ENCODE data around the gene IKZF3. TPM values are rescaled to one million over a fixed set of nuclear protein-coding genes. Genes with fewer than 3 reads are reported as not detected.

The IKZF3 gene
- polyA plus RNA-seq (not detected in 2 replicates), polyA minus RNA-seq (not detected in 2 replicates)

GRCh38 chr17:39863918-39864746, at the start of gene IKZF3:
Gene IKZF3, minus strand, starts transcription at chr17:39864312. Its CDS starts 186 bp downstream, at chr17:39864126.
- TF ChIP-seq RAD21 (conservative IDR thresholded peaks at IDR 0.05), result peak; percentile 47
- TF ChIP-seq SMC3 (conservative IDR thresholded peaks at IDR 0.05; ENCODE audit: poor library complexity), result peak; percentile 13
- TF ChIP-seq EP300 (conservative IDR thresholded peaks at IDR 0.05; ENCODE audit: poor library complexity, severe bottlenecking), result no peak
- TF ChIP-seq MXI1 (conservative IDR thresholded peaks at IDR 0.05; ENCODE audit: poor library complexity, severe bottlenecking), result peak; percentile 49
- TF ChIP-seq EZH2 (IDR thresholded peaks at IDR 0.05; ENCODE audit: borderline replicate concordance, insufficient read depth, low read length, poor library complexity, severe bottlenecking), result no peak
- no peak for TF ChIP-seq TAF1 (IDR thresholded peaks at IDR 0.05; ENCODE audit: low read depth)
- TF ChIP-seq, protein P1, sequence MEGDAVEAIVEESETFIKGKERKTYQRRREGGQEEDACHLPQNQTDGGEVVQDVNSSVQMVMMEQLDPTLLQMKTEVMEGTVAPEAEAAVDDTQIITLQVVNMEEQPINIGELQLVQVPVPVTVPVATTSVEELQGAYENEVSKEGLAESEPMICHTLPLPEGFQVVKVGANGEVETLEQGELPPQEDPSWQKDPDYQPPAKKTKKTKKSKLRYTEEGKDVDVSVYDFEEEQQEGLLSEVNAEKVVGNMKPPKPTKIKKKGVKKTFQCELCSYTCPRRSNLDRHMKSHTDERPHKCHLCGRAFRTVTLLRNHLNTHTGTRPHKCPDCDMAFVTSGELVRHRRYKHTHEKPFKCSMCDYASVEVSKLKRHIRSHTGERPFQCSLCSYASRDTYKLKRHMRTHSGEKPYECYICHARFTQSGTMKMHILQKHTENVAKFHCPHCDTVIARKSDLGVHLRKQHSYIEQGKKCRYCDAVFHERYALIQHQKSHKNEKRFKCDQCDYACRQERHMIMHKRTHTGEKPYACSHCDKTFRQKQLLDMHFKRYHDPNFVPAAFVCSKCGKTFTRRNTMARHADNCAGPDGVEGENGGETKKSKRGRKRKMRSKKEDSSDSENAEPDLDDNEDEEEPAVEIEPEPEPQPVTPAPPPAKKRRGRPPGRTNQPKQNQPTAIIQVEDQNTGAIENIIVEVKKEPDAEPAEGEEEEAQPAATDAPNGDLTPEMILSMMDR (IDR thresholded peaks at IDR 0.05; ENCODE audit: poor library complexity, severe bottlenecking), result peak; percentile 49
- Histone ChIP-seq H3K9me2 (ENCODE audit: insufficient read depth, low read length) (no peaks in the 10 kb centered on the region), H3K79me2 (replicated peaks; ENCODE audit: insufficient read depth, low read length) (no peaks in the 10 kb centered on the region), H3K36me3 (ENCODE audit: insufficient read depth, low read length) (no peaks in the 10 kb centered on the region), H2AFZ (ENCODE audit: low read depth, low read length) (no peak within 1 kb of the TSS), H3K27me3 (ENCODE audit: insufficient read depth, low read depth, low read length) (peaks cover 57% of the 10 kb centered on the region), H4K20me1 (ENCODE audit: insufficient read depth) (no peaks in the 10 kb centered on the region), H3F3A (ENCODE audit: insufficient read depth, low read length, poor library complexity, severe bottlenecking) (no peaks in the 10 kb centered on the region), H3K9me3 (ENCODE audit: low read length) (no peaks in the 10 kb centered on the region), H3K27ac (ENCODE audit: low read length) (no peak within 1 kb of the TSS), H3K9ac (ENCODE audit: low read length) (no peak within 1 kb of the TSS), H3K4me2 (ENCODE audit: low read length) (peak within 1 kb of the TSS; percentile 34), H3K4me3 (ENCODE audit: low read length) (peak within 1 kb of the TSS; percentile 62)

DNA sequence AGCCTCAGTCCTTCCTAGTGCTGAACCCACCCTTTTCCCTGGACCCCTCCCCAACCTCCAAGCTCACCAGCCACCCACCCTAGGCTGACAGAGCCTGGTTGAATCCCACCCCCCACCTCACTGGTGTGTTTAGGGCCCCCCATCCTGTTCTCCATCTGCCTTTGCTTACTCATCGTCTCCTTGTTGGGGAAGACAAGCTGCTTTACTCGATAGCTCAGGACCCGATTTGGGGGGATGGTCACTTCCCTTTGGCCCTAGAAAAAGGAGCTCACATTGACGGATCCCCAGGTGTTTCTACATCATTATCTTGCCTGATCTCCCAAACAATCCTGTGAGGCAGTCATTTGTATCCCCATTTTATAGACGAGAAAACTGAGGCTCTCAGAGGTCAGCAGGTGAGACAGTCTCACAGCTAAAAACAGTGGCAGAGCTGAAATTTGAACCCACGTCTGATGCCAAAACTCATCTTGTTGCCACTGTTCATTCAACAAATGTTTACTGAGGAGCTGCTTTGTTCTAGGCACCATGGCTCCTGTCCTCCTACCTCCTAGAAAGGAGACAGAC, 44.8 kb upstream of the IKZF3 start:
- Histone ChIP-seq H3K27ac (ENCODE audit: low read length) (no peak overlapping the region), H3K4me2 (ENCODE audit: low read length) (no peak overlapping the region), H3K9me3 (ENCODE audit: low read length) (no peaks in the 10 kb centered on the region), H3K36me3 (ENCODE audit: insufficient read depth, low read length) (no peaks in the 10 kb centered on the region), H3K4me3 (ENCODE audit: low read length) (no peak overlapping the region), H2AFZ (ENCODE audit: low read depth, low read length) (no peak overlapping the region), H3K79me2 (replicated peaks; ENCODE audit: insufficient read depth, low read length) (no peaks in the 10 kb centered on the region), H3F3A (ENCODE audit: insufficient read depth, low read length, poor library complexity, severe bottlenecking) (no peaks in the 10 kb centered on the region), H3K9me2 (ENCODE audit: insufficient read depth, low read length) (no peaks in the 10 kb centered on the region), H3K27me3 (ENCODE audit: insufficient read depth, low read depth, low read length) (no peaks in the 10 kb centered on the region), H3K9ac (ENCODE audit: low read length) (no peak overlapping the region), H4K20me1 (ENCODE audit: insufficient read depth) (no peaks in the 10 kb centered on the region)
- TF ChIP-seq SMC3 (conservative IDR thresholded peaks at IDR 0.05; ENCODE audit: poor library complexity) (no peak), EP300 (conservative IDR thresholded peaks at IDR 0.05; ENCODE audit: poor library complexity, severe bottlenecking) (no peak), TAF1 (IDR thresholded peaks at IDR 0.05; ENCODE audit: low read depth) (no peak), REST (IDR thresholded peaks at IDR 0.05; ENCODE audit: borderline replicate concordance) (no peak), EZH2 (IDR thresholded peaks at IDR 0.05; ENCODE audit: borderline replicate concordance, insufficient read depth, low read length, poor library complexity, severe bottlenecking) (no peak), RAD21 (conservative IDR thresholded peaks at IDR 0.05) (no peak), MXI1 (conservative IDR thresholded peaks at IDR 0.05; ENCODE audit: poor library complexity, severe bottlenecking) (no peak), POLR2AphosphoS5 (IDR thresholded peaks at IDR 0.05) (no peak)
- TF ChIP-seq, protein P1 (IDR thresholded peaks at IDR 0.05; ENCODE audit: poor library complexity, severe bottlenecking), result no peak

Data from neural cell (in vitro differentiated cells).